Stimulated activated CD8-positive, alpha-beta memory T cell treated with anti-CD3 and anti-CD28 coated beads, Interleukin-2, amount 100 ng/mL, for 48 hours (primary cell): Measurements from ENCODE around the gene TNNI3K.

Experiments
- DNase-seq, 2 donors: peaks; one replicate each; pipeline ENCODE4 v3.0.0-alpha.2; 2020; ENCODE audit warnings: low read depth in 2 of 2

The TNNI3K gene

GRCh38 chr1:74392840-74393239, 157.7 kb downstream of the TNNI3K start:
- no peak for DNase-seq

GRCh38 chr1:74395571-74395970, 160.4 kb downstream of the TNNI3K start:
- no peak for DNase-seq

GRCh38 chr1:74396462-74396861, 161.3 kb downstream of the TNNI3K start:
- DNase-seq, result no peak

DNA sequence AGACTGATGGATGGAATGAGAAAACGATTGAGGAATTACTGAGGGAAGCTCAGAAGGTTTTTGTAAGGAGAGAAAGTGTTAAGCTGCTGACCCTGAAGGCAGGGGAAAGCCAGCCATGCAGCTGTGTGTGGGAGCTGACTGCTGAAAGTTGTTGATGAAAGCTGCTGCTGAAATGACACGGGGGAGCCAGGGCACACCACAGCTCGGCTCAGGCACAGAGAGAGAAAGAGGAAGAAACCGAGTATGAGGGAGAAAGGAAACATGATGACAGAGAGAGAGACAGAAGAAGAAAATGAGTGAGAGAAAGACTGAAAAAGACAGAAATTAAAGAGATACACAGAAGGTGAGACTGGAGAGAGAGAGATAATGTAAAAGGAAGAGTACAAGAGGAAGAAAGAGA, 161.7 kb downstream of the TNNI3K start:
- no peak for DNase-seq

DNA sequence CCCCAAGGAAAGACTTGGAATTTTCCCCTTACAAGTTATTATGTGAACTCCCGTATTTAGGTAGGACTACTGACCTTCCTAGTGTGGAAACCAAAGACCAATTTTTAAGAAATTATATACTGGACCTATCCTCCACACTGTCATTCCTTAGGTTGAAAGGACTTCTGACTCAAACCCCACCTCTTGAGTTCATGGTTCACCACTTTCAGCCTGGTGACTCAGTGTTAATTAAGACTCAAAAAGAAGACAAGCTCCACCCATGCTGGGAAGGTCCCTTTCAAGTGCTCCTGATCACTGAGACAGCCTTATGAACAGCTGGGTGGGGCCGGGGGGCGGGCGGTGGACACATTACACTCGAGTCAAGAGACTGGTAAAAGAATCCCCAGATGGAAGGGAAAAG, 164.1 kb downstream of the TNNI3K start:
- DNase-seq, result no peak

GRCh38 chr1:74402873-74403272, 167.7 kb downstream of the TNNI3K start:
- no peak for DNase-seq

- DNase-seq, result no peak
Measured at GRCh38 chr1:74403606-74404005, 168.4 kb downstream of the TNNI3K start.

DNA sequence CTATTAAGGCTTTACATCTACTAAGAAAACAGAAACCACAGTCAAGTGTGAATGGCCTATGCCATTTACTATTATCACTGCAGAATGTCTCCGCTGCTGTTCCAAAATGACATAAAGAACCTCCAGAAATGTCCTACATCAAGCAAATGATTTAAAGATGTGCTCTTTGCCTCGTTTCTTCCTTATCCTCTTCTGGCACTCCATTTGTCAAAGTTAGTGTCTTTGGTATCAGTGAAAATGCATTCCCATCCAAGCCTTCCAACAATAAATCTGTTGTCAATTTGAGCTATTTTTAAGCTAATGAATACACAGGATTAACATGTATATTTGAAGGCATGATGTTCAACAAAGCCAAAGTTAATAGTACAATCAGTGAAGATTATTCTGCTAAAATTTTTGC, 171.6 kb downstream of the TNNI3K start:
- no peak for DNase-seq

- DNase-seq, result no peak
Measured at GRCh38 chr1:74407902-74408301, 172.7 kb downstream of the TNNI3K start.

DNA sequence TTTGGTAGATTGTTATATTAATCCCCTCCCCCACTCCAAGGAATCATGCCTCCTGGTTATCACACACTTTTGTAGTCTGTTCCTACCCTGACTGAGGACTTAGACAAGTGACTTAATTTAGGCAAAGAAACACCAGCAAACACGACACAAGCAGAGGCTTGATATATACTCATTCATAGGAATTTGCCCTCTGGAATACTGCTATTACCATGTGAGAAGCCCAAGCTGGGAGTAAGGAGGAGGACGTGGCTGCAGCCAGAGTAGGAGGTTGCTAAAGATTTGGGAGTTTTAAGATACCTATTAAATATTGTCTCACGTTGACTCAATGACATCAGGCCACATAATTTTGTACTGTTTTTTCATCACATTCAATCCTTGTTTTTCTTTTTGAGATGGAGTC, 177.1 kb downstream of the TNNI3K start:
- no peak for DNase-seq

GRCh38 chr1:74415935-74416334, 180.7 kb downstream of the TNNI3K start:
- DNase-seq, result no peak

DNA sequence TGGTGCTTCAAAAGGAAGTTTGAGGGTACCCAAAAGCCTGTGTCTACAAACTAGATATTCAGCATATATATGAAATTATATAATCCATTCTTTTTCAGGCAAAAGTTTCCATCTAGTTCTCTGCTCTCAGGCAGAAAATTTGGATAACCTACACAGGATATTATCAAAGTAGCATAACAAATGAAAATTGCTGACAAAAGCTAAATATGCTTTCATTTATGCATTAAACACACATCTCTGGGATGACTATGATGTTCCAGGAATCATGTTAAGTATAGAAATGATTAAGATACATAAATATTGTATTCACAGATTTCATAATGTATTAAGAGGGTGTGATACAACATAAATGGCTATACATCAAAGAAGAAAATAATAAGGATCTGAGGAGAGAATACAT, 184.4 kb downstream of the TNNI3K start:
- no peak for DNase-seq

DNA sequence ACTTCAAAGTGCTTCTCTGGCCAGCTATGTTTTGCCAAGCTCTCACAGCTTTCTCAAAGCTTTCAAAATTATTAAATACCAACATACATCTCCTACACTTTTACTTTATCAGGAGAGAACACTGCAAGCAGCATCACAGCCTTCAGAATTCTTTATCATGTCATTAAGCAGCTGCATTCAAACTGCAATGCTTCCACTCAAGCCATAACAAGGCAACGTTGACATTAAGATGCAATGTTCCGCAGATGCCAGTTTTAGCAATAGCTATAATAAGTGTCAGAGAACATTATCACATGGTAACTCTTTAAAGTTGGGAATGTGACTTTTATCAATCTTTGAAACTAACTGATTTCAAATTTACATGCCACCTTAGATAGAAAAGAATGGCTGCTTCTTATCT, 185.3 kb downstream of the TNNI3K start:
- DNase-seq, result no peak

DNA sequence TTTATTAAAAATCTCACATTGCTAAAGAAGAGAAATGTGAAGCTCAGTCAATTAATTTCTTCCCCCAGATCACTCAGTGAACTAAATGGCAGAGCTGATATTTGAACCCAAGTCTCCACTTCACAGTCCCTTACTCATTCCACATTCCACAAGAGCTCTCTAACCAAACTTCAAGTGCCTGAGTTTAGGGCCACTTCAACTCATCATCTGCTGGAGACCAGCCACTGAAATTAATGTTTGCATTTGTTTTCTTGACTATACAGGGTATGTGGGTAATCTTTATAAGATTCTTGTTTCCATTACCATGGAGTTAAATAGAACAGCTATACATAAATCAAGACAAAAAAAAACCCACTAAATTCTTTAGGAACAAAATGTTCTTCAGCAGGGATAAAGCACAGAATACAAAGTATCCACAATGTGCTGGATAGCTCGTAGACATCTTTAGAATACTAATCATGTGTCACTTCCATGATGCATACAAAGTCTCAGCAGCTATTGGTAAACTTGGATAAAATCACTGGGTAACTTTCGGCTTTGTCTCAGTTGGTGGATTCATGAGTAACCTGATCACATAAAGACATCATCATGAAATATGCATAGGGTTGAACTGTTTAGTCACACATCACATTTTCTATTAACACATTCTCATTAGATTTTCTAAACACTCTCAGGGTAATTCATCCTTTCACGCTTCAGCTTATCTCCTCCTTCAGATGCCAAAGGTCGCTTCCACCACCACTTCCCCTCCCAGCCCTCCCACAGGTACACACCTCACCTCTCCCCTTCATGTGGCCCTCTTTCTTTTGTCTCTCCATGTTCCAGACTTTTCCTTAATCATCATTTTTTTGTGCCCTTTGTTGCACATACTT, 187.5 kb downstream of the TNNI3K start:
- no peak for DNase-seq

- DNase-seq, result no peak
Measured at GRCh38 chr1:74423471-74423870, 188.3 kb downstream of the TNNI3K start.

- DNase-seq, result no peak
Measured at GRCh38 chr1:74425676-74426075, 190.5 kb downstream of the TNNI3K start.

- no peak for DNase-seq
Measured at GRCh38 chr1:74426208-74426937, 191.2 kb downstream of the TNNI3K start.

DNA sequence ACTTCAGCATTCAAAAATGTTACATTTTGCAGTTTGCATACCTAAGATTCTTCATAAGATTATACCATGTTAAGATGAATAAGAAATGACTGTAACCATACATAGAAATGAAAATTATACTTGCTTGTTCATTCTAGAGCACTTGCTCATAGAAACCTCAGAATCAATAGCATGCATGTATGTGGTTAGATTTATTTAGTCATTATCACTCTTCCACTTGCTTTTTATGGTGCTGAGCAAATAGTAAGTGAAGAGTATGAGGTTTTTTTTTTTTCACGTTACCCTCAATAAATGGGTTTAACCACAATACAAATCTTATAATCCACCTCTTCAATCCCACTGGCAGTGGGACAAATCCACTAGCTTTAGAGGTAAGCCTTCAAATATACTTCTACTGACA, 192.5 kb downstream of the TNNI3K start:
- DNase-seq, result no peak

- DNase-seq, result no peak
Measured at GRCh38 chr1:74429580-74429979, 194.4 kb downstream of the TNNI3K start.

DNA sequence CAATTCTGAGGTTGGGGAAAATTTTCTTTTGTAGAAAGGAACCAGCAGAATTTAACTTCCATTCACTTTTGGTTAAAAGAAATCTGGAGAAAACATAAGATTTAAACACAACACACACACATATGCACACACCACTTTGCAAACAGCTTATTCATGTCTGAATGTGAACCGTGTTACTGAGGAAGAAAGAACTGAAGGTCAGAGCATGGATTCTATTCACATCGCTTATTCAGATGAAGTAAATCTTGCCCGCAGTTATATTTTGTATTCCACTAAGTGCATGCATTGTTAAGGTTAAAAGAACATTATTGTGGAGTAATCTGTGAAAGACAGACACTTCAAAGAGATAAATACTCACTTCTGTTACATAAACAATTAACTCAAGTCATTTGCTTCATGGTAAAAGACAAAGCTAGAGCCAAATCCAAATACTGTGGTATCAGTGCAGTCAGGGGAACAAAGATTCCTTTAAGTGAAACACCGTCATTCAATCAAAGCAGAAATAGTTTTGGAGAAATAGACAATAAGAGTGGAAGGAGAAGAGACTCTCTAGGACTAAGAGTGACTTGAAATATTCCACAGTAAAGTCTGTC, 195.3 kb downstream of the TNNI3K start:
- no peak for DNase-seq

GRCh38 chr1:74431531-74431930, 196.3 kb downstream of the TNNI3K start:
- DNase-seq, result no peak

- no peak for DNase-seq
Measured at GRCh38 chr1:74432325-74432724, 197.1 kb downstream of the TNNI3K start.

- DNase-seq, result no peak
Measured at GRCh38 chr1:74434321-74434720, 199.1 kb downstream of the TNNI3K start.
